NCI-H1092 treated with DMSO at 0.1 percent for 48 hours (cell line): ENCODE data around the gene PHACTR3.

Source experiments
- DNase-seq: peaks from one replicate; lab custom pipeline; 2025; lab: John Stamatoyannopoulos, UW

The PHACTR3 gene

GRCh38 chr20:59698598-59698997 is 94.3 kb downstream of the PHACTR3 start:
- DNase-seq: no peak

GRCh38 chr20:59701236-59701635 is 96.9 kb downstream of the PHACTR3 start:
- DNase-seq: no peak

- DNase-seq: no peak
These were observed 98.7 kb downstream of the PHACTR3 start for GRCh38 chr20:59703046-59703445.

- no peak for DNase-seq
These were observed 101.5 kb downstream of the PHACTR3 start for GRCh38 chr20:59705651-59706399.

- DNase-seq: no peak
These were observed 102.0 kb downstream of the PHACTR3 start for GRCh38 chr20:59706400-59706693.

- no peak for DNase-seq
These were observed 104.0 kb downstream of the PHACTR3 start for GRCh38 chr20:59708326-59708725.

GRCh38 chr20:59709636-59710035 is 105.3 kb downstream of the PHACTR3 start:
- no peak for DNase-seq

GRCh38 chr20:59718071-59718470 is 113.7 kb downstream of the PHACTR3 start:
- no peak for DNase-seq

- no peak for DNase-seq
These were observed 114.4 kb downstream of the PHACTR3 start for GRCh38 chr20:59718751-59719150.

- DNase-seq: no peak
These were observed 115.7 kb downstream of the PHACTR3 start for GRCh38 chr20:59720013-59720412.

GRCh38 chr20:59721386-59721785 is 117.0 kb downstream of the PHACTR3 start:
- no peak for DNase-seq

- DNase-seq: no peak
These were observed 118.8 kb downstream of the PHACTR3 start for GRCh38 chr20:59723108-59723500.

GRCh38 chr20:59723607-59724456 is 119.5 kb downstream of the PHACTR3 start:
- DNase-seq: no peak

- DNase-seq: no peak
These were observed 120.4 kb downstream of the PHACTR3 start for GRCh38 chr20:59724457-59725366.

GRCh38 chr20:59725476-59726280 is 121.3 kb downstream of the PHACTR3 start:
- no peak for DNase-seq

- no peak for DNase-seq
These were observed 121.9 kb downstream of the PHACTR3 start for GRCh38 chr20:59726281-59726595.

- DNase-seq: no peak
These were observed 124.5 kb downstream of the PHACTR3 start for GRCh38 chr20:59728722-59729430.

GRCh38 chr20:59729506-59729905 is 125.2 kb downstream of the PHACTR3 start:
- DNase-seq: no peak

- DNase-seq: no peak
These were observed 126.4 kb downstream of the PHACTR3 start for GRCh38 chr20:59730722-59731121.

- DNase-seq: no peak
These were observed 127.0 kb downstream of the PHACTR3 start for GRCh38 chr20:59731376-59731775.

- DNase-seq: no peak
These were observed 129.0 kb downstream of the PHACTR3 start for GRCh38 chr20:59733351-59733750.
